Lower leg skin (tissue), 3 donors: Measurements from ENCODE around the gene RAPGEF1.

ENCODE experiments used
- CTCF ChIP-seq, 3 donors: fragments of 450-650 bp; IDR thresholded peaks; one replicate each; pipeline ENCODE4 v1.5.1; 2016; ENCODE audit warnings: antibody characterized with exemption in 3 of 3, mild to moderate bottlenecking in 3 of 3, moderate library complexity in 2 of 3
- POLR2A ChIP-seq, 2 donors: fragments of 450-650 bp; IDR thresholded peaks; one replicate each; pipeline ENCODE4 v1.6.1; 2016 to 2017; ENCODE audit warnings: antibody characterized with exemption in 2 of 2, mild to moderate bottlenecking in 1 of 2, moderate library complexity in 1 of 2

- TF ChIP-seq CTCF (IDR thresholded peaks at IDR 0.05) (no peak), POLR2A (IDR thresholded peaks at IDR 0.05) (no peak)
Measured at GRCh38 chr9:131754846-131755245, 15.0 kb upstream of the RAPGEF1 start.
